Progenitor cell of endocrine pancreas (in vitro differentiated cells): ENCODE measurements around the gene LRG1. TPM values are rescaled to one million over a fixed set of nuclear protein-coding genes. Genes with fewer than 3 reads are reported as not detected.

Experiments
- DNase-seq: peaks from one replicate; pipeline ENCODE4 v3.0.0; 2021; ENCODE audit warnings: low spot score; ENCODE audit not compliant: unreplicated experiment
- H3K27ac Mint-ChIP-seq: 2 replicates; pipeline ENCODE4 v1.8.0; 2021; ENCODE audit warnings: mild to moderate bottlenecking, moderate library complexity, mixed read lengths
- H3K27me3 Mint-ChIP-seq: 2 replicates; pipeline ENCODE4 v1.8.0; 2021; ENCODE audit warnings: mixed read lengths
- H3K36me3 Mint-ChIP-seq: 2 replicates; pipeline ENCODE4 v1.8.0; 2022; ENCODE audit warnings: mixed read lengths; ENCODE audit not compliant: insufficient read depth
- H3K4me1 Mint-ChIP-seq: 2 replicates; pipeline ENCODE4 v1.8.0; 2021; ENCODE audit warnings: low read depth, mixed read lengths
- H3K4me3 Mint-ChIP-seq: 2 replicates; pipeline ENCODE4 v1.8.0; 2021; ENCODE audit warnings: low read depth, mild to moderate bottlenecking, moderate library complexity, mixed read lengths
- H3K9me3 Mint-ChIP-seq: 2 replicates; pipeline ENCODE4 v1.8.0; 2021; ENCODE audit warnings: low read depth, mixed read lengths
- CTCF ChIP-seq: fragments of 200-600 bp; sonication (generic); IDR thresholded peaks from one replicate; pipeline ENCODE4 v1.5.0; 2021; ENCODE audit warnings: antibody characterized with exemption, mild to moderate bottlenecking; ENCODE audit not compliant: unreplicated experiment
- total RNA-seq: library from RNA; stranded (reverse); gene quantifications from 2 replicates; pipeline ENCODE4 v1.2.1, GENCODE V29; 2021

Gene LRG1
- total RNA-seq, 1 donor from 2014 or later = 0.34 TPM

- DNase-seq = no peak
- TF ChIP-seq CTCF = no peak
- H3K9me3 Mint-ChIP-seq = no peaks in the 10 kb centered on the region
- H3K36me3 Mint-ChIP-seq = peaks cover 24% of the 10 kb centered on the region
- no peaks in the 10 kb centered on the region for H3K4me1 Mint-ChIP-seq
- no peak overlapping the region for H3K27ac Mint-ChIP-seq
- no peaks in the 10 kb centered on the region for H3K27me3 Mint-ChIP-seq
- no peak overlapping the region for H3K4me3 Mint-ChIP-seq
Measured at GRCh38 chr19:4553092-4553695, 13.4 kb upstream of the LRG1 start.

- Mint-ChIP-seq H3K4me3 (no peak overlapping the region), H3K27me3 (no peaks in the 10 kb centered on the region), H3K36me3 (peaks cover 24% of the 10 kb centered on the region), H3K9me3 (no peaks in the 10 kb centered on the region), H3K27ac (no peak overlapping the region), H3K4me1 (no peaks in the 10 kb centered on the region)
- DNase-seq = no peak
- no peak for TF ChIP-seq CTCF
Measured at GRCh38 chr19:4552525-4552819, 12.6 kb upstream of the LRG1 start.

- DNase-seq = no peak
- no peaks in the 10 kb centered on the region for H3K4me1 Mint-ChIP-seq
- H3K9me3 Mint-ChIP-seq = no peaks in the 10 kb centered on the region
- H3K4me3 Mint-ChIP-seq = no peak overlapping the region
- no peak for TF ChIP-seq CTCF
- no peak overlapping the region for H3K27ac Mint-ChIP-seq
- H3K27me3 Mint-ChIP-seq = no peaks in the 10 kb centered on the region
- H3K36me3 Mint-ChIP-seq = peaks cover 20% of the 10 kb centered on the region
Measured at GRCh38 chr19:4550479-4551050, 10.7 kb upstream of the LRG1 start.

GRCh38 chr19:4550018-4550417 lies 10.2 kb upstream of the LRG1 start:
- H3K4me1 Mint-ChIP-seq = no peaks in the 10 kb centered on the region
- no peak for TF ChIP-seq CTCF
- H3K4me3 Mint-ChIP-seq = no peak overlapping the region
- DNase-seq = no peak
- no peak overlapping the region for H3K27ac Mint-ChIP-seq
- H3K27me3 Mint-ChIP-seq = no peaks in the 10 kb centered on the region
- no peaks in the 10 kb centered on the region for H3K9me3 Mint-ChIP-seq
- H3K36me3 Mint-ChIP-seq = peaks cover 21% of the 10 kb centered on the region

GRCh38 chr19:4548238-4548584 lies 8.4 kb upstream of the LRG1 start:
- TF ChIP-seq CTCF = no peak
- Mint-ChIP-seq H3K9me3 (no peaks in the 10 kb centered on the region), H3K4me1 (no peaks in the 10 kb centered on the region), H3K27me3 (no peaks in the 10 kb centered on the region), H3K27ac (no peak overlapping the region), H3K4me3 (no peak overlapping the region), H3K36me3 (peaks cover 15% of the 10 kb centered on the region)
- no peak for DNase-seq
